ENCODE data around the gene CEACAM16.

CEACAM16 gene

GRCh38 chr19:44747739-44748425 is 48.9 kb downstream of the CEACAM16 start:
- DNase-seq: peak; percentile 74 to 83

GRCh38 chr19:44748426-44749254 is 49.7 kb downstream of the CEACAM16 start, which contains the start of gene BCL3:
TSS of gene BCL3 (plus strand) at chr19:44748708. CDS start at chr19:44748791, 83 bp downstream.
- peak; percentile 72 to 79 for DNase-seq

GRCh38 chr19:44749292-44749691 is 50.3 kb downstream of the CEACAM16 start:
- DNase-seq: peak in 1 of 2 donors; percentile 26

- no peak for DNase-seq
Observed at GRCh38 chr19:44749994-44750393, 51.0 kb downstream of the CEACAM16 start.

GRCh38 chr19:44752123-44752815 is 53.3 kb downstream of the CEACAM16 start:
- DNase-seq: no peak

- DNase-seq: peak; percentile 92 to 93
Observed at GRCh38 chr19:44752816-44753625, 54.1 kb downstream of the CEACAM16 start.

- DNase-seq: no peak
Observed at GRCh38 chr19:44753626-44753931, 54.6 kb downstream of the CEACAM16 start.

- peak; percentile 88 to 92 for DNase-seq
Observed at GRCh38 chr19:44753932-44754749, 55.2 kb downstream of the CEACAM16 start.

- no peak for DNase-seq
Observed at GRCh38 chr19:44754750-44755080, 55.8 kb downstream of the CEACAM16 start.

GRCh38 chr19:44755219-44755618 is 56.3 kb downstream of the CEACAM16 start:
- no peak for DNase-seq

GRCh38 chr19:44756089-44756562 is 57.2 kb downstream of the CEACAM16 start:
- no peak for DNase-seq

- no peak for DNase-seq
Observed at GRCh38 chr19:44757057-44757734, 58.2 kb downstream of the CEACAM16 start.

GRCh38 chr19:44757735-44758505 is 59.0 kb downstream of the CEACAM16 start:
- DNase-seq: no peak

- no peak for DNase-seq
Observed at GRCh38 chr19:44758596-44758995, 59.6 kb downstream of the CEACAM16 start.

GRCh38 chr19:44759083-44759804 is 60.3 kb downstream of the CEACAM16 start:
- no peak for DNase-seq
